Raji (cell line): Measurements from ENCODE around the gene ZNF132.
A peak's percentile ranks its signal among the peaks of the same experiment; 100 is the strongest.

Experiments
- POLR2A ChIP-seq: IDR thresholded peaks from 2 replicates; pipeline ENCODE4 v1.6.1; 2011; ENCODE audit warnings: low read depth, low read length, control low read depth; ENCODE audit not compliant: insufficient read depth

The ZNF132 gene

DNA sequence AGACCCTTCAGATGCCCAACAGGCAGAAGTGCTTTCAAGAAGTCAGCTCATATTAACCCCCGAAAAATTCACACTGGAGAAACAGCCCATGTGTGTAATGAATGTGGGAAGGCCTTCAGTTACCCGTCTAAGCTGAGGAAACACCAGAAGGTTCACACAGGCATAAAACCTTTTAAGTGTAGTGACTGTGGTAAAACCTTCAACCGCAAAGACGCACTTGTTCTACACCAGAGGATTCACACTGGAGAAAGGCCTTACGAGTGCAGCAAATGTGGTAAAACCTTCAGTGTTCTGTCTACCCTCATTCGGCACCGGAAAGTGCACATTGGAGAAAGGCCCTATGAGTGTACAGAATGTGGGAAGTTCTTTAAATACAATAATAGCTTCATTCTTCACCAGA lies 22.9 kb downstream of the ZNF132 start:
- no peak for TF ChIP-seq POLR2A

- no peak for TF ChIP-seq POLR2A
These were observed 23.3 kb downstream of the ZNF132 start for GRCh38 chr19:58416604-58417003.

DNA sequence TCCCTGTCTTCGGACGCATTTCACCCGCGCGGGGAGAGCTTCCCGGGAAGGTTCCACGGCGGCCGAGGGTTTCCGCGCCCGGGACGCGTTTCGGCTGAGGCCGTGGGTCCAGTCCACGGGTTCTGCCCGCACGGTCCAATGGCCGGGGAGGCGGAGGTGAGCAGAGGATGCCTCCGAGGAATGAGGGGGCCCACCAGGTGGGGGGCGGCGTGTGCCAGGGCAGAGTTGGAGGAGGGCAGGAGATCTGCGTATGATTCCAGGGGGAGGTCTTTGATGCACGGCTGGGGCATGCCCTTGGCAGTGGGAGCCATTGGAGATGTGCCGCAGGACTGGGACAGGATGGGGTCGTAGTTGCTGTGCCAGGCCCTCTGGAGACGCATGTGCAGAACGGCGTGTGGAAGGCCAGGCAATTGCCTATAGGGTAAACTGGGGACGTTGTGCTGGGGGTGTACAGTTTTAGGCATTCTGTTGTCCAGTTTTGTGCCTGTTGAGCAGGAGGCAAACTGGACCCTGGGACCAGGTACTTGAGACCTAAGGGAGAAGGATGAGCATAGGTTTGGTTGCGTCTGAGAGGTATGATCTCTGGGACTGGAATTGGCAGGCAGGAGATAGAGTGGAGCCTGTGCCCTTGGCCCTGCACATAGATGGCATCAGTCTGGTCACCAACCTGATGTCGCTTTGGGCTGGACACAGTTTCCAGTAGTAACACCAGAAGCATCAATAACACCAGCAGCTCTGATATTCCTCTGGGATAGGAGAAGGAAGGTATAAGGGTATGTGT lies 30.8 kb downstream of the ZNF132 start:
- no peak for TF ChIP-seq POLR2A

GRCh38 chr19:58408152-58409009 lies 31.6 kb downstream of the ZNF132 start, which contains the start of gene ZNF584:
TSS of gene ZNF584 (plus strand) at chr19:58408649. CDS start at chr19:58409148, 499 bp downstream.
- TF ChIP-seq POLR2A, result peak; percentile 98

DNA sequence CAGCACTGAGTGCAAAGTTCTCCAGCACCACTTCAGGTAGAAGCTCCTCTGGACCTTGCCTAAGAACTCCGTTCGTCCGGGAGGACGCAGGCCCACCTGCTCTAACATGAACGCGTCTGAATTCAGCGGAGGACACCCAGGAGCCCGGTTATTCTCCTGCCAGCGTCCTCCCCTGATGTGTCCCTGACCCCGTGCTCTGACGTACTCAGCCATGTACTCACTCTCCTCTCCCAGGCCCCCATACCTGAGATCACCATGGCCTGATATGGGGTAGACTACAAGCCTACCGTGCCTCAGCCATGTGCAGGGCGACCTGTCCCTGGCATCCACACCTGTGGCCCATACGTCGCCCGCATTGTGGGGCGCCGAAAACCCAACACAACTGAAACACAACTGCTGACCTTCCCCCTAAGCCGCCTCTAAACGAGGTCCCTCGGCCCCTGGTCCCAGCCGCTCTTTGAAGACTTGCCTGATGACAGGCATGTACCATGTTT lies 32.2 kb downstream of the ZNF132 start:
- no peak for TF ChIP-seq POLR2A

- TF ChIP-seq POLR2A, result peak; percentile 29
These were observed 32.9 kb downstream of the ZNF132 start for GRCh38 chr19:58406818-58407657.

DNA sequence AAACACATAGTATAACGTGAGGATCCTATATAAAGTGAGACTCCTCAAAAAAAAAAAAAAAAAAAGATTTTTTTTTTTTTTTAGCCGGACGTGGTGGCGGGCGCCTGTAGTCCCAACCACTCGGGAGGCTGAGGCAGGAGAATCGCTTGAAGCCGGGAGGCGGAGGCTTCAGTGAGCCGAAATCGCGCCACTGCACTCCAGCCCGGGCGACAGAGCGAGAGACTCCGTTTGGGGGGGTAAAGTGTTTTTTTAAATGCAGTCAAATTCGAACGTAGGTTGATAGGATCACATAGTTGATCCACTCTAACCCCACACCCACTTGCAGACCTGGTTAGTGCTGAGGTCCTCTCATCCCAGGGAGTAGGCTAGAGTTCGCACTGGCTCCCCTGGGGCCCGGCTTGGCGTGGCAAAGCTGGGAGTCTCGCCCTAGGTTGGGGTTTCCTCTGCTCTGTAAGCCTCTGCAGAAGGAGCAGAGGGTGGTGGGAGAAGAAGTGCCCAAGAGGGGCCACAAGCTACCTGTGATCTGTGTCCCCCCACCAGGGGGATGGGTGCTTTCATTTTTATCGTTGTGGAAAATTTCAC lies 38.0 kb downstream of the ZNF132 start:
- TF ChIP-seq POLR2A, result no peak

GRCh38 chr19:58400916-58401839 lies 38.8 kb downstream of the ZNF132 start:
- peak; percentile 96 for TF ChIP-seq POLR2A

DNA sequence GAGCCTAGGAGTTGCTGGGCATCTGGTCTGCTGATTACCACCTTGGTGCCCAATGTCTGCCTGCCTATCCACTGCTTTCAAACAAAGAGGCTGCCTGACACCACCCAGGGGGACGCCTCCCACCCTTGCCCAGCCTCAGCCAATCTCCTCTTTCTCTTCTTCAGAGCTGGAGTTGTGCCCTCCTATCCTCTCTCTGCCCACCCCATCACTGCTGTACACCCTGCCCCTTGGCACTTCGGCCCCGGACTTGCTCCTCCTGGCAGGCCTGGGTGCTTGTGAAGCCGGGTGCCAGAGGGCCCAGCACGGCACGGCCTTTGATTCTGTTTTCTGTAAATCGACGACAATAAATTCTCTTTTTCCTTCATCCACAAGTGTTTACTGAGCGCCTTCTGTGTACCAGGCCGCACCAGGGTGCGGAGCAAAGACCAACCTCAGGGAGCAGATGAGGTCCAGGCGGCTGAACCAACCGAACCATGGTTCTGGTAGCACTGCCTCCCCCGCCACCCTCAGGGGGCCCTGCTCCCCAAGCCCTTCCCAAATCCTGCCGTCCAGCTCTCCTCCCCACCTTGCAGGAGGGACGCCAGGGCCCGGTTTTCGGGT lies 39.5 kb downstream of the ZNF132 start:
- TF ChIP-seq POLR2A, result no peak

DNA sequence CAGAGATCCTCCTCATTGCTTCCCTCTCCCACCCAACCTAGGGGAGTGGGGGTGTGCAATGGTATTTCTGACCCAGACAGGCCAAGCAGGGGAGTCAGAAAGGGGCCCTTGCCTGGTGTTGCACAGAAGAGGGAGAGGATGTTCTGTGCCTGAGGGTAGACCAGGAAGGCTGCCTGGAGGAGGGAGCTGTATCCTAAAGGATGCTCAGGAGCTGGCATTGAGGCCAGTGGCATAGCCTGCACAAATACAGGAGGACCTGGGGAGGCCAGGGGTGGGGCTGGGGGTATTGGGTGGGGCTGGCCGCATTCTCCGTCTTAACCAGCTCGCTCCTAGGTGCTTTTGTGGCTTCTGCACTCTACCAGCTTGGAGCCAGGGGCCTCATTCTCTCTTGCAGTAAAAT lies 40.0 kb downstream of the ZNF132 start:
- no peak for TF ChIP-seq POLR2A

GRCh38 chr19:58398545-58398944 lies 41.4 kb downstream of the ZNF132 start:
- no peak for TF ChIP-seq POLR2A

GRCh38 chr19:58398087-58398486 lies 41.9 kb downstream of the ZNF132 start:
- TF ChIP-seq POLR2A, result no peak

GRCh38 chr19:58397533-58398037 lies 42.4 kb downstream of the ZNF132 start:
- TF ChIP-seq POLR2A, result no peak
